Measurements from ENCODE around the gene MCFD2.

MCFD2 gene

GRCh38 chr2:46951290-46952064, 35.9 kb upstream of the MCFD2 start:
- Mint-ChIP-seq H3K36me3 (ENCODE audit: low read depth) (peaks cover 47% of the 10 kb centered on the region), H3K27ac (no peak overlapping the region), H3K27me3 (ENCODE audit: low read depth) (no peaks in the 10 kb centered on the region), H3K4me1 (peaks cover 8% of the 10 kb centered on the region), H3K4me3 (no peak overlapping the region), H3K9me3 (no peaks in the 10 kb centered on the region)
- no peak for TF ChIP-seq CTCF (IDR thresholded peaks at IDR 0.05; ENCODE audit: unreplicated experiment in 3 of 3)

- Mint-ChIP-seq H3K4me1 (peaks cover 5% of the 10 kb centered on the region), H3K36me3 (ENCODE audit: low read depth) (peaks cover 38% of the 10 kb centered on the region), H3K27ac (no peak overlapping the region), H3K9me3 (no peaks in the 10 kb centered on the region), H3K4me3 (no peak overlapping the region), H3K27me3 (ENCODE audit: low read depth) (no peaks in the 10 kb centered on the region)
- no peak for TF ChIP-seq CTCF (IDR thresholded peaks at IDR 0.05; ENCODE audit: unreplicated experiment in 3 of 3)
Observed at GRCh38 chr2:46950314-46950713, 34.7 kb upstream of the MCFD2 start.

GRCh38 chr2:46947841-46948240, 32.2 kb upstream of the MCFD2 start:
- Mint-ChIP-seq H3K4me1 (no peaks in the 10 kb centered on the region), H3K4me3 (no peak overlapping the region), H3K36me3 (ENCODE audit: low read depth) (peaks cover 20% of the 10 kb centered on the region), H3K9me3 (no peaks in the 10 kb centered on the region), H3K27ac (no peak overlapping the region), H3K27me3 (ENCODE audit: low read depth) (no peaks in the 10 kb centered on the region)
- no peak for TF ChIP-seq CTCF (IDR thresholded peaks at IDR 0.05; ENCODE audit: unreplicated experiment in 3 of 3)

DNA sequence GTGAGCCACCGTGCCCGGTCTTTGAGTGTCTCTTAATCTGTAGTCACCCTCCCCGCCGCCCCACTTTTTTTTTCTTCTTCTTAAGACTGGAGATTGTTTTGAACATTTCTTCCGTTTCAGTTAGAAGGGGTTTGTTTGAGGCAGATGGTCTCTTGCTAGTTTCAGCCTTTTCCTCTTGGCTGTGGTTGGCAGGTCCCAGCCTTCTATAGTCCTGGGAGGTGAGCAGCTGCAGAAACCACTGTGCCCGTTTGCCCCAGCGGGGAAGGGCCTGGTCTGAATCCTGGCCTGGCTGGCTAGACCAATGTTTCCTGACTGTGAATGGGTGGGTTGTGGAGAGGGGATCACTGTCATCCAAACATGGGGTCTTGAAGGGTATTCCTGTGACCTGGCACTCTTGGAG, 30.1 kb upstream of the MCFD2 start:
- H3K4me1 Mint-ChIP-seq: peaks cover 10% of the 10 kb centered on the region
- no peaks in the 10 kb centered on the region for H3K9me3 Mint-ChIP-seq
- H3K27me3 Mint-ChIP-seq (ENCODE audit: low read depth): peaks cover 8% of the 10 kb centered on the region
- no peak overlapping the region for H3K4me3 Mint-ChIP-seq
- no peak for TF ChIP-seq CTCF (IDR thresholded peaks at IDR 0.05; ENCODE audit: unreplicated experiment in 3 of 3)
- H3K36me3 Mint-ChIP-seq (ENCODE audit: low read depth): peaks cover 6% of the 10 kb centered on the region
- no peak overlapping the region for H3K27ac Mint-ChIP-seq

DNA sequence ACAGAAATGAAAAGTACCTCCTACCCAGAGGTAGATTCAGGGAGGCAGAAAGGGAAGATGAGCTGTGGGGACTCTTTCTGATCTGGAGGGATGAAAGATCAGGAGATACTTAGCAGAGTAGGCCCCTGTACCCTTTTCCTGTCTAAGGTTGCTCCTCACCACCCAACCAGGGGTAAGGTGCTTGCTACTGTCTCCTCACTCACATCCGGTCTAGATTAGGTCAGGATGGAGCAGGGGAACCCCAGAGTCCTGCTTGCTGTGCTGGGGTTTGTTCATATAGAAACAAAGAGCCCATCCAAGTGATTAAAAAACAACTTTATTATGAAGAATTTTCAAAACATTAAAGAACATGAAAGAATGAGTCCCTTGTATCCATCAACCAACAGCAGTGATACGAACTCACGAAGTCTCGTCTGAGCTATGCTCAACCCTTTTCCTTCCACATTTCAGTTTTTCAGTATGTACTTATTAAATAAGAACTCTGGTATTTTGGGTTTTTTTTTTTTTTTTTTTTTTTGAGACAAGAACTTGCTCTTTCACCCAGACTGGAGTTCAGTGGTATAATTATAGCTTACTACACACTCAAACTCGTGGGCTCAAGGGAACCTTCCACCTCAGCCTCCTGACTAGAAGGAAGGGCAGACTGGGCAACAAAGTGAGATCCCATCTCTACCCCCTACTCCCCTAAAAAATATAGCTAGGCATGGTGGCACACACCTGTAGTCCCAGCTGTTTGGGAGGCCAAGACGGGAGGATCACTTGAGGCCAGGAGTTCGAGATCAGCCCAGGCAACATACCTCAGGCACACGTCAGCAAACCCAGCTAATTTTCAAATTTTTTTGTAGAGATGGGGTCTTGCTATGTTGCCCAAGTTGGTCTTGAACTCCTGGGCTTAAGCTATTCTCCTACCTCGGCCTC, 28.5 kb upstream of the MCFD2 start:
- Mint-ChIP-seq H3K36me3 (ENCODE audit: low read depth) (no peaks in the 10 kb centered on the region), H3K9me3 (no peaks in the 10 kb centered on the region), H3K4me3 (peak overlapping the region in 2 of 3 experiments; percentile 98 to 99), H3K27ac (no peak overlapping the region), H3K4me1 (peaks cover 16% of the 10 kb centered on the region), H3K27me3 (ENCODE audit: low read depth) (peaks cover 8% of the 10 kb centered on the region)
- no peak for TF ChIP-seq CTCF (IDR thresholded peaks at IDR 0.05; ENCODE audit: unreplicated experiment in 3 of 3)
